GM18498 (cell line): Measurements from ENCODE around the gene FAM180A.

ENCODE experiments used
- ATAC-seq: cut with Tn5 transposase; IDR thresholded peaks from one replicate; pipeline ENCODE4 v1.9.1; 2021; ENCODE audit warnings: mild to moderate bottlenecking, moderate library complexity; ENCODE audit not compliant: unreplicated experiment

The FAM180A gene

GRCh38 chr7:135685306-135686084 lies 63.1 kb downstream of the FAM180A start:
- ATAC-seq = no peak

GRCh38 chr7:135684699-135685098 lies 63.9 kb downstream of the FAM180A start:
- ATAC-seq = no peak

GRCh38 chr7:135684136-135684535 lies 64.5 kb downstream of the FAM180A start:
- ATAC-seq = no peak

GRCh38 chr7:135683609-135684008 lies 65.0 kb downstream of the FAM180A start:
- ATAC-seq = no peak

GRCh38 chr7:135682191-135682590 lies 66.4 kb downstream of the FAM180A start:
- ATAC-seq = no peak

- no peak for ATAC-seq
Observed at GRCh38 chr7:135681762-135682161, 66.9 kb downstream of the FAM180A start.
